AML-193 (cell line): ENCODE data around the gene SMARCD2.

Experiments
- DNase-seq, 2 experiments: peaks; one replicate each; lab custom pipeline; 2025; lab: John Stamatoyannopoulos, UW

SMARCD2 gene

GRCh38 chr17:63850401-63850800, 7.9 kb upstream of the SMARCD2 start:
- DNase-seq: no peak

GRCh38 chr17:63848834-63849689, 6.6 kb upstream of the SMARCD2 start:
- DNase-seq: no peak

GRCh38 chr17:63847525-63848249, 5.2 kb upstream of the SMARCD2 start:
- no peak for DNase-seq

- DNase-seq: no peak
Observed at GRCh38 chr17:63845509-63845908, 3.0 kb upstream of the SMARCD2 start.

GRCh38 chr17:63843910-63844677, 1.6 kb upstream of the SMARCD2 start:
- no peak for DNase-seq

GRCh38 chr17:63843387-63843888, 953 bp upstream of the SMARCD2 start:
- peak; percentile 58 to 69 for DNase-seq

- no peak for DNase-seq
Observed at GRCh38 chr17:63842173-63842539, 329 bp downstream of the SMARCD2 start.

GRCh38 chr17:63841350-63842172, 924 bp downstream of the SMARCD2 start:
- peak; percentile 29 to 39 for DNase-seq

GRCh38 chr17:63840591-63841349, 1.7 kb downstream of the SMARCD2 start:
- DNase-seq: no peak

GRCh38 chr17:63838631-63839171, 3.8 kb downstream of the SMARCD2 start:
- DNase-seq: peak; percentile 14 to 31

- DNase-seq: no peak
Observed at GRCh38 chr17:63837962-63838600, 4.4 kb downstream of the SMARCD2 start.

- no peak for DNase-seq
Observed at GRCh38 chr17:63837480-63837879, 5.0 kb downstream of the SMARCD2 start.

GRCh38 chr17:63836811-63837210, 5.7 kb downstream of the SMARCD2 start:
- no peak for DNase-seq

GRCh38 chr17:63835167-63835720, 7.2 kb downstream of the SMARCD2 start:
- no peak for DNase-seq

- DNase-seq: peak; percentile 81 to 88
Observed at GRCh38 chr17:63834431-63835166, 7.9 kb downstream of the SMARCD2 start.

GRCh38 chr17:63833741-63834373, 8.6 kb downstream of the SMARCD2 start:
- no peak for DNase-seq

- DNase-seq: no peak
Observed at GRCh38 chr17:63833026-63833740, 9.3 kb downstream of the SMARCD2 start.

GRCh38 chr17:63832455-63832854, 10.0 kb downstream of the SMARCD2 start:
- peak in 1 of 2 experiments; percentile 18 for DNase-seq
